ENCODE measurements around the gene TBC1D8B. TPM values are rescaled to one million over a fixed set of nuclear protein-coding genes. Genes with fewer than 3 reads are reported as not detected.

The TBC1D8B gene
- total RNA-seq, 4 donors from 2014 or later = 5.3 to 27.9 (median 10.0) TPM

- no peak for DNase-seq
- Histone ChIP-seq H3K36me3 (no peaks in the 10 kb centered on the region), H3K27ac (no peak overlapping the region), H3K27me3 (peaks cover 0 to 3% of the 10 kb centered on the region in 2 donors), H3K9me3 (no peaks in the 10 kb centered on the region), H3K4me1 (no peaks in the 10 kb centered on the region), H3K4me3 (no peak overlapping the region)
- intact Hi-C loops (cut with DNase I; ENCODE audit: low total_unique reads) = no loop called here
- TF ChIP-seq CTCF (IDR thresholded peaks at IDR 0.05) = peak in 1 of 4 experiments; percentile 9
- TF ChIP-seq POLR2A (IDR thresholded peaks at IDR 0.05) = no peak
These were observed 96.0 kb downstream of the TBC1D8B start for GRCh38 chrX:106898462-106898861.

- Histone ChIP-seq H3K9me3 (no peaks in the 10 kb centered on the region), H3K4me1 (no peaks in the 10 kb centered on the region), H3K27ac (no peak overlapping the region), H3K27me3 (no peaks in the 10 kb centered on the region), H3K4me3 (no peak overlapping the region), H3K36me3 (no peaks in the 10 kb centered on the region)
- intact Hi-C loops (cut with DNase I; ENCODE audit: low total_unique reads) = no loop called here
- DNase-seq = no peak
- TF ChIP-seq CTCF (IDR thresholded peaks at IDR 0.05) (no peak), POLR2A (IDR thresholded peaks at IDR 0.05) (no peak)
These were observed 96.8 kb downstream of the TBC1D8B start for GRCh38 chrX:106899276-106899675.

- no peaks in the 10 kb centered on the region for H3K27me3 ChIP-seq
- H3K4me1 ChIP-seq = no peaks in the 10 kb centered on the region
- H3K9me3 ChIP-seq = no peaks in the 10 kb centered on the region
- DNase-seq = no peak
- no peak overlapping the region for H3K27ac ChIP-seq
- no peaks in the 10 kb centered on the region for H3K36me3 ChIP-seq
- TF ChIP-seq CTCF (IDR thresholded peaks at IDR 0.05) (no peak), POLR2A (IDR thresholded peaks at IDR 0.05) (no peak)
- H3K4me3 ChIP-seq = no peak overlapping the region
- intact Hi-C loops (cut with DNase I; ENCODE audit: low total_unique reads) = no loop called here
These were observed 97.4 kb downstream of the TBC1D8B start for GRCh38 chrX:106899841-106900240.

- intact Hi-C loops (cut with DNase I; ENCODE audit: low total_unique reads) = no loop called here
- TF ChIP-seq CTCF (IDR thresholded peaks at IDR 0.05) = no peak
- TF ChIP-seq POLR2A (IDR thresholded peaks at IDR 0.05) = no peak
- H3K4me3 ChIP-seq = no peak overlapping the region
- no peaks in the 10 kb centered on the region for H3K4me1 ChIP-seq
- H3K27ac ChIP-seq = no peak overlapping the region
- no peaks in the 10 kb centered on the region for H3K9me3 ChIP-seq
- no peak for DNase-seq
- no peaks in the 10 kb centered on the region for H3K27me3 ChIP-seq
- H3K36me3 ChIP-seq = no peaks in the 10 kb centered on the region
These were observed 98.9 kb downstream of the TBC1D8B start for GRCh38 chrX:106901341-106901740.

- no peak for DNase-seq
- Histone ChIP-seq H3K4me1 (no peaks in the 10 kb centered on the region), H3K9me3 (no peaks in the 10 kb centered on the region), H3K27me3 (no peaks in the 10 kb centered on the region), H3K27ac (no peak overlapping the region), H3K36me3 (no peaks in the 10 kb centered on the region), H3K4me3 (no peak overlapping the region)
- no peak for TF ChIP-seq CTCF (IDR thresholded peaks at IDR 0.05)
- no peak for TF ChIP-seq POLR2A (IDR thresholded peaks at IDR 0.05)
- intact Hi-C loops (cut with DNase I; ENCODE audit: low total_unique reads) = no loop called here
These were observed 99.3 kb downstream of the TBC1D8B start for GRCh38 chrX:106901781-106902219.

Measured in uterus (tissue), 4 donors.